WERI-Rb-1 (cell line): ENCODE data around the gene ABCG1.

Experiments
- DNase-seq: peaks from one replicate; pipeline ENCODE4 v3.0.0-alpha.2; 2020
- H3K27ac ChIP-seq: fragments of 250-450 bp; sonication (Bioruptor Pico); 2 replicates; pipeline ENCODE4 v1.5.1; 2020; ENCODE audit warnings: mild to moderate bottlenecking, moderate library complexity
- H3K27me3 ChIP-seq: fragments of 250-450 bp; sonication (Bioruptor Pico); 2 replicates; pipeline ENCODE4 v1.5.1; 2021; ENCODE audit warnings: mild to moderate bottlenecking, low read depth, moderate library complexity; ENCODE audit not compliant: insufficient read depth, severe bottlenecking
- H3K36me3 ChIP-seq: fragments of 250-450 bp; sonication (Bioruptor Pico); 2 replicates; pipeline ENCODE4 v1.5.1; 2020; ENCODE audit warnings: mild to moderate bottlenecking, moderate library complexity
- H3K4me3 ChIP-seq: 2 replicates; pipeline ENCODE4 v1.5.1; 2011; ENCODE audit warnings: low read depth, mild to moderate bottlenecking, control low read depth, low read length
- H3K9me3 ChIP-seq: fragments of 250-450 bp; sonication (Bioruptor Pico); 2 replicates; pipeline ENCODE4 v1.5.1; 2021; ENCODE audit warnings: mild to moderate bottlenecking, moderate library complexity; ENCODE audit not compliant: severe bottlenecking
- TF ChIP-seq, protein P1 (sequence below): IDR thresholded peaks from 2 replicates; pipeline ENCODE4 v1.5.1; 2011; ENCODE audit warnings: low read depth, mild to moderate bottlenecking, control low read depth, inconsistent platforms, low read length

ABCG1 gene

DNA sequence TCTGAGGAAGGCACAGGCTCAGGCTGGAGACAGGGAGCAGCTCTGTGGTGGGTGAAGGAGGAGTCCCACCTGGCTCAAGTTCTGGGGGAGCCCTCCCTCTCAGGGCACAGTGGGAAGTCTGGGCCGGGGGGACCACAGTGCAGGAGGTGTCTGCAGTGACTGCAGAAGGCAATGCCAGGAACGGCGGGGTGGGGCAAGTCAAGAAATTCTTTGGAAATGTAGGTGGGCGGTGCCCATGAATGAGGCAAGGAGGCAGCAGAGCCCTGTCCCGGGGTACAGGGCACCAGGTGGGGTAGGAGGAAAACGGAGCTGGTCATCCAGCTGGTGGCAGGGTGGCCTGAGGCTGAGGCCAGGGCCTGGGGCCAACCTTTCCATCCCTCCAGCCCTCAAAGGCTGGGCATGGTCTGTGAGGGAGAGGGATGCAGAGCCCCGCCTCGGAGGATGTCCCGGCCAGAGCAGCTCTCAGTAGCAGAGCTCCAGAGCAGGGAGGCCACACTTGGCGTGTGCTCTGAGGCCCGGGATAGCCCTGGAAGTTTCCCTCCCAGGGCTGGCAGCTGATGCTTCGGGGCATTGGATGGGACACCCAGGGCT lies 91.6 kb downstream of the ABCG1 start:
- Histone ChIP-seq H3K9me3 (no peaks in the 10 kb centered on the region), H3K27ac (no peak overlapping the region), H3K27me3 (no peaks in the 10 kb centered on the region), H3K36me3 (no peaks in the 10 kb centered on the region), H3K4me3 (no peak overlapping the region)
- TF ChIP-seq, protein P1, sequence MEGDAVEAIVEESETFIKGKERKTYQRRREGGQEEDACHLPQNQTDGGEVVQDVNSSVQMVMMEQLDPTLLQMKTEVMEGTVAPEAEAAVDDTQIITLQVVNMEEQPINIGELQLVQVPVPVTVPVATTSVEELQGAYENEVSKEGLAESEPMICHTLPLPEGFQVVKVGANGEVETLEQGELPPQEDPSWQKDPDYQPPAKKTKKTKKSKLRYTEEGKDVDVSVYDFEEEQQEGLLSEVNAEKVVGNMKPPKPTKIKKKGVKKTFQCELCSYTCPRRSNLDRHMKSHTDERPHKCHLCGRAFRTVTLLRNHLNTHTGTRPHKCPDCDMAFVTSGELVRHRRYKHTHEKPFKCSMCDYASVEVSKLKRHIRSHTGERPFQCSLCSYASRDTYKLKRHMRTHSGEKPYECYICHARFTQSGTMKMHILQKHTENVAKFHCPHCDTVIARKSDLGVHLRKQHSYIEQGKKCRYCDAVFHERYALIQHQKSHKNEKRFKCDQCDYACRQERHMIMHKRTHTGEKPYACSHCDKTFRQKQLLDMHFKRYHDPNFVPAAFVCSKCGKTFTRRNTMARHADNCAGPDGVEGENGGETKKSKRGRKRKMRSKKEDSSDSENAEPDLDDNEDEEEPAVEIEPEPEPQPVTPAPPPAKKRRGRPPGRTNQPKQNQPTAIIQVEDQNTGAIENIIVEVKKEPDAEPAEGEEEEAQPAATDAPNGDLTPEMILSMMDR: no peak
- DNase-seq: no peak

DNA sequence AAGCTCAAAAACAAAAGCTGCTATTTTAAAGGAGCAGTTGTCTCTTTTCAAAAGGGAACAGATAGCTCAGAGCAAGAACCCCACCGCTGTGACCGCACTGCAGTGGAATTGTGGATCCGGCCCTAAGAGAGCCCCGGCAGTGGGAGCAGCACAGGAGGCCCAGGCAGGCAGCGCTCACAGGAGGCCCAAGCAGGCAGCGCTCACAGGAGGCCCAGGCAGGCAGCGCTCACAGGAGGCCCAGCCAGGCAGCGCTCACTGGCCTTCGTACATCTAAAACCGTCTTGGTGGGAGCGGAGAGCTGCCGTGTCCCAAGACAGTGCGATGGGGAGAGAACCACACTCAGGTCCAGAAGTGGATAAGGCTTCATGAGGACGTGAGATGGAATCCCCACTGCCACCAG lies 92.2 kb downstream of the ABCG1 start:
- Histone ChIP-seq H3K36me3 (no peaks in the 10 kb centered on the region), H3K27ac (no peak overlapping the region), H3K9me3 (no peaks in the 10 kb centered on the region), H3K27me3 (no peaks in the 10 kb centered on the region), H3K4me3 (no peak overlapping the region)
- TF ChIP-seq, protein P1: no peak
- no peak for DNase-seq

DNA sequence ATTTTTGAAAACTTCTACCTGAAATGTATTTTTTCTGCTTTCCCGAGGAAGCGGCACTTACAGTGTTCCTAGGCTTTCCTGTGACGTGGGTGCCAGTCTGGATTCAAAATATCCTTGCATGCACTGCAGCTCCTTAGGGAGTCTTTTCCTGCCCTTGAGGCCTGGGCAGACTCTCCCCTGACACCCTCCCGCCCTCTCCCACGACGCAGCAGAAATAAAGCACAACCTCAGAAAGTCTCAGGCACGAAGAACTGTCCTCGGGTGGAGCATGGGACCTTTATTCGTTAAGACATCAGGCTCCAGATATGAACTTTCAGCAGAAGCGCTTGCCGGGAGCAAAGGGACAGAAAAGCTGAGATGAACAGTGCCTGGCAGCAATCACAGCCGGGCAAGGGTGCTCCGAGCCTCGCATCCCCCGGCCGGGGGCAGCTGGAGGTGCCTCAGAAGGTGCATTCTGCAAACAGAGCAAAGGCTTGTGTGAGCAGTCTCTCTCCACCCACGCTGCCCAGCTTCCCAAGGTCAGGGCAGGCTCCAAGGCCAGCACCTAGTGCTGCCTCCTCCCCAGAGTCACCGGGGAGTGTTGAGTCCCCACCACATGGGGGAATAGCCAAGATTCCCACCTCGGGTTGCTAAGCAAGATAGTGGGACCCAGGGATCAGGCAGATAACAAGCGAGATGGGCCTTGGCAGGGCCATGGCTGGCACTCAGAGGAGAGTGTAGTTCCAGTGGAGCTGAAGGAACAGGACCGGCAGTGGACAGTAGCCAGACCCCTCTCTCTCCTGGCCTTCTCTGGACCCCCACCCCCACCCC lies 93.1 kb downstream of the ABCG1 start:
- no peak overlapping the region for H3K27ac ChIP-seq
- TF ChIP-seq, protein P1: no peak
- no peaks in the 10 kb centered on the region for H3K36me3 ChIP-seq
- no peak overlapping the region for H3K4me3 ChIP-seq
- no peaks in the 10 kb centered on the region for H3K27me3 ChIP-seq
- H3K9me3 ChIP-seq: no peaks in the 10 kb centered on the region
- DNase-seq: no peak

DNA sequence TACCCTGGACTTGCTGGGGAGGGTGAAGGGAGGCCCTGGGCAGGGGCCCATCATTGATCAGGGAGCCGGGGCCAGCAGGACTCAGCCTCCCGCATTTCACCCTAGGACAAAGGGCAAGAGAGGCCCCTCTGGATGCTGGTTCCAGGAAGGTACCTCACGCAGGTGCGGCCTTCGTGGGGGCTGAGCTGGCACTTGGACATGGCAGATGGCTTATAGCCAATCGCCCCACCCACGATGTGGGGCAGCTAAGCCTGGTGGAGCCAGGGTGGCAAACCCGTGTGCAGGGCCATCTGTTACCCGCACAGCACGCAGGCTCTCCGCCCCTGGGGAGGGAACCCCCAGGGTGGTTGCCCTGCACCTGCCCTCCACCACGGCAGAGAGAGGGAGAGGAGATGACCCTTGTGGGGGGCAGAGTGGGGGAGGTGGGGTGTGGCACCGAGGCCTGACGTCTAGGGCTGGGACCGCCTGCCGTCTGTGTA lies 93.7 kb downstream of the ABCG1 start:
- Histone ChIP-seq H3K27me3 (no peaks in the 10 kb centered on the region), H3K36me3 (no peaks in the 10 kb centered on the region), H3K9me3 (no peaks in the 10 kb centered on the region), H3K27ac (no peak overlapping the region), H3K4me3 (no peak overlapping the region)
- TF ChIP-seq, protein P1: no peak
- DNase-seq: no peak

DNA sequence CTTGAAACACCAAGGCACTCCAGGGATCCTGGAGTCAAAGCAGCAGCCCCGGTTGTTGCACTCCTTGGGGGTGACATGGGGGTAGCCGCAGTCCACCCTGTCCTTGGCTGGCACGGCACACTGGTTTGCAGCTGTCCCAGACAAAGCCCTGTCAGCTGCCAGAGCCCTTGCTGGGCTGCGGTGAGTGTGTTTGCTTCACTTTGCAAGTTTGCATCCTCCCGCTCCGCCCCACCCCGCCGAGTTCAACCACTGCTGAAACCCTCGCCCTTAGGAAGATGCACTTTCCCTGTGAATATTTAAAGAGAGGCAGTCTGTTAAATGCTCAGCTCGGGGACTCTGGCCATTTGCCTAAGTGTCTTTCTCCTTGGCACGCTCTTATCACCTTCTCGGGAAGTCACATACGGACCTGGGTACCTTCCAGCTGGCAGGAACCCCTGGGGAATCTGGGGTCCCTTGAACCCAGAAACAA lies 94.6 kb downstream of the ABCG1 start:
- DNase-seq: no peak
- TF ChIP-seq, protein P1: no peak
- Histone ChIP-seq H3K27me3 (no peaks in the 10 kb centered on the region), H3K27ac (no peak overlapping the region), H3K9me3 (no peaks in the 10 kb centered on the region), H3K36me3 (no peaks in the 10 kb centered on the region), H3K4me3 (no peak overlapping the region)
